HEK293 (cell line): ENCODE results near the gene IL36RN.

Experiments
- CTCF ChIA-PET: fragments of 350-600 bp; formaldehyde crosslinking; extraction: SDS; loops from one replicate; lab custom pipeline; 2021; ENCODE audit warnings: antibody characterized with exemption; lab: Yijun Ruan, JAX
- POLR2A ChIA-PET: fragments of 300-600 bp; formaldehyde crosslinking; extraction: SDS; loops from one replicate; lab custom pipeline; 2020; ENCODE audit warnings: antibody characterized with exemption, inconsistent platforms; lab: Yijun Ruan, JAX
- H3K27ac ChIP-seq: fragments of 200-500 bp; sonication (Bioruptor generic); 2 replicates; pipeline ENCODE4 v1.5.1; 2014; ENCODE audit warnings: low read depth, low read length, control low read depth, inconsistent platforms; ENCODE audit errors: extremely low read depth
- H3K36me3 ChIP-seq, 2 experiments: fragments of 200-500 bp in 1 of 2; sonication (Bioruptor generic) in 1 of 2; 1 replicate in 1 of 2; 2 replicates in 1 of 2; pipeline ENCODE4 v1.5.1; 2014 to 2017; ENCODE audit warnings: inconsistent platforms in 2 of 2, low read length in 2 of 2; ENCODE audit not compliant: control insufficient read depth in 2 of 2, insufficient read depth in 1 of 2
- H3K4me1 ChIP-seq: fragments of 200-500 bp; sonication (Bioruptor generic); 2 replicates; pipeline ENCODE4 v1.5.1; 2014; ENCODE audit warnings: mild to moderate bottlenecking, low read length, inconsistent platforms; ENCODE audit not compliant: control insufficient read depth, insufficient read depth
- H3K4me3 ChIP-seq: 2 replicates; pipeline ENCODE4 v1.5.1; 2011; ENCODE audit warnings: low read depth, mild to moderate bottlenecking, control low read depth, low read length, moderate library complexity
- H3K9me3 ChIP-seq: fragments of 200-500 bp; sonication (Bioruptor generic); 2 replicates; pipeline ENCODE4 v1.5.1; 2014; ENCODE audit warnings: low read depth, low read length, inconsistent platforms; ENCODE audit not compliant: control insufficient read depth, insufficient read depth
- KLF16 ChIP-seq: fragments of 450-650 bp; formaldehyde crosslinking; IDR thresholded peaks from 2 replicates; pipeline ENCODE4 v1.5.1; 2017; ENCODE audit warnings: missing biosample characterization, missing genetic modification characterization
- PRDM2 ChIP-seq: fragments of 450-650 bp; formaldehyde crosslinking; IDR thresholded peaks from 2 replicates; pipeline ENCODE4 v1.5.1; 2016; ENCODE audit warnings: missing biosample characterization, missing genetic modification characterization, borderline replicate concordance
- REPIN1 ChIP-seq: fragments of 450-650 bp; formaldehyde crosslinking; IDR thresholded peaks from 2 replicates; pipeline ENCODE4 v1.5.1; 2017; ENCODE audit warnings: missing biosample characterization, missing genetic modification characterization, low read depth
- ZFP37 ChIP-seq: fragments of 450-650 bp; formaldehyde crosslinking; IDR thresholded peaks from 2 replicates; pipeline ENCODE4 v1.5.1; 2016; ENCODE audit warnings: missing biosample characterization, missing genetic modification characterization
- ZNF10 ChIP-seq: fragments of 450-650 bp; formaldehyde crosslinking; IDR thresholded peaks from 2 replicates; pipeline ENCODE4 v1.5.1; 2017; ENCODE audit warnings: missing biosample characterization, missing genetic modification characterization
- ZNF19 ChIP-seq: fragments of 450-650 bp; formaldehyde crosslinking; IDR thresholded peaks from 2 replicates; pipeline ENCODE4; 2016; ENCODE audit warnings: missing biosample characterization, missing genetic modification characterization, low read depth
- ZNF280C ChIP-seq: fragments of 450-650 bp; formaldehyde crosslinking; IDR thresholded peaks from 2 replicates; pipeline ENCODE4 v1.5.1; 2016; ENCODE audit warnings: missing biosample characterization, missing genetic modification characterization
- ZNF311 ChIP-seq: fragments of 450-650 bp; formaldehyde crosslinking; IDR thresholded peaks from 2 replicates; pipeline ENCODE4 v1.5.1; 2017; ENCODE audit warnings: missing biosample characterization, missing genetic modification characterization, borderline replicate concordance
- ZNF324 ChIP-seq: fragments of 450-650 bp; formaldehyde crosslinking; IDR thresholded peaks from 2 replicates; pipeline ENCODE4 v1.5.1; 2016; ENCODE audit warnings: missing biosample characterization, missing genetic modification characterization
- ZNF335 ChIP-seq: fragments of 450-650 bp; formaldehyde crosslinking; conservative IDR thresholded peaks from 2 replicates; pipeline ENCODE4 v1.5.1; 2016; ENCODE audit warnings: missing biosample characterization, missing genetic modification characterization
- ZNF341 ChIP-seq: fragments of 450-650 bp; formaldehyde crosslinking; IDR thresholded peaks from 2 replicates; pipeline ENCODE4; 2016; ENCODE audit warnings: low read depth, missing biosample characterization, missing genetic modification characterization
- ZNF366 ChIP-seq: fragments of 450-650 bp; formaldehyde crosslinking; conservative IDR thresholded peaks from 2 replicates; pipeline ENCODE4 v1.5.1; 2016; ENCODE audit warnings: missing biosample characterization, missing genetic modification characterization
- ZNF37A ChIP-seq: fragments of 450-650 bp; IDR thresholded peaks from 2 replicates; pipeline ENCODE4 v1.5.1; 2018; ENCODE audit warnings: missing biosample characterization, missing genetic modification characterization
- ZNF433 ChIP-seq: fragments of 450-650 bp; formaldehyde crosslinking; IDR thresholded peaks from 2 replicates; pipeline ENCODE4 v1.5.1; 2016; ENCODE audit warnings: missing biosample characterization, missing genetic modification characterization, low read depth
- ZNF529 ChIP-seq: fragments of 450-650 bp; formaldehyde crosslinking; IDR thresholded peaks from 2 replicates; pipeline ENCODE4 v1.5.1; 2017; ENCODE audit warnings: missing genetic modification characterization, missing biosample characterization; ENCODE audit not compliant: insufficient replicate concordance
- ZNF544 ChIP-seq: fragments of 450-650 bp; formaldehyde crosslinking; IDR thresholded peaks from 2 replicates; pipeline ENCODE4 v1.5.0; 2017; ENCODE audit warnings: missing biosample characterization, missing genetic modification characterization
- ZNF600 ChIP-seq: fragments of 450-650 bp; formaldehyde crosslinking; IDR thresholded peaks from 2 replicates; pipeline ENCODE4 v1.5.1; 2016; ENCODE audit warnings: missing biosample characterization, missing genetic modification characterization
- ZNF626 ChIP-seq: fragments of 450-650 bp; sonication (Bioruptor Pico); formaldehyde crosslinking; IDR thresholded peaks from 2 replicates; pipeline ENCODE4 v1.5.1; 2018; ENCODE audit warnings: missing biosample characterization, missing genetic modification characterization, inconsistent platforms
- ZNF692 ChIP-seq: fragments of 450-650 bp; formaldehyde crosslinking; IDR thresholded peaks from 2 replicates; pipeline ENCODE4 v1.5.1; 2016; ENCODE audit warnings: missing biosample characterization, missing genetic modification characterization
- ZNF768 ChIP-seq: fragments of 450-650 bp; formaldehyde crosslinking; IDR thresholded peaks from 2 replicates; pipeline ENCODE4 v1.5.1; 2018; ENCODE audit warnings: missing biosample characterization, mild to moderate bottlenecking, missing genetic modification characterization
- ZNF777 ChIP-seq: fragments of 450-650 bp; formaldehyde crosslinking; IDR thresholded peaks from 2 replicates; pipeline ENCODE4 v1.5.1; 2017; ENCODE audit warnings: missing biosample characterization, missing genetic modification characterization, borderline replicate concordance
- TF ChIP-seq, protein P1 (sequence below): fragments of 450-650 bp; formaldehyde crosslinking; IDR thresholded peaks from 2 replicates; pipeline ENCODE4 v1.5.1; 2017; ENCODE audit warnings: missing biosample characterization, missing genetic modification characterization
- TF ChIP-seq, protein P2 (sequence below): fragments of 450-650 bp; formaldehyde crosslinking; IDR thresholded peaks from 2 replicates; pipeline ENCODE4 v1.5.1; 2017; ENCODE audit warnings: missing biosample characterization, missing genetic modification characterization
- TF ChIP-seq, protein P3 (sequence below): fragments of 450-650 bp; formaldehyde crosslinking; IDR thresholded peaks from 2 replicates; pipeline ENCODE4 v1.5.1; 2016; ENCODE audit warnings: missing biosample characterization, missing genetic modification characterization, low read depth

Gene IL36RN

DNA sequence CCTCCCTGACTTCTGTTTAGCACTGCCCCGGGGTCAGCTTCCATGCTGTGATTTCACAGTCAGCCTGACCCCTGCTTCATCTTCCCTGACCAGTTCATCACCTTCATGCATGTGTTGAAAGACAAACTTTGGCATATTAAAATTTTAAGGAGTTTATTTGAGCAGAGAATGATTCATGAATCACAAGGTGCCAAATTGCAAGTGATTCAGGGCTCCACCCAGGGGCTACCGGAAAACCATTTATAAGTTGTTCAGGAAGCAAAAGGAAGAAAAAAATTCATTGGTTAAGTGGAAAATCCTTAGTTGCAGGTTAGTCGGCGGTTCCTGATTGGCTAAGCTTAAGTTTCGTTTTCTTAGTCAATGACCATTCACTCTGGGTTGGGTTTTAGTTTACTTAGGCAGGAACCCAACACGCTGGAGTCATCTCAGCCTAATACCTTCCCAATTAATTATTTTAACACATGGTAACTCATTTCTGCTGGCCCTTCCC, 19.4 kb downstream of the IL36RN start (continued):
- TF ChIP-seq PRDM2 (tag by site-specific recombination) = no peak
- no peak for TF ChIP-seq ZNF768 (tag by site-specific recombination)
- no peak for TF ChIP-seq ZNF324 (tag by site-specific recombination)
- no peak for TF ChIP-seq ZNF529 (tag by site-specific recombination)
- no peak for TF ChIP-seq ZFP37
- no peak for TF ChIP-seq KLF16 (tag by site-specific recombination)
- no peak for TF ChIP-seq ZNF366 (tag by site-specific recombination)
- TF ChIP-seq, protein P1, sequence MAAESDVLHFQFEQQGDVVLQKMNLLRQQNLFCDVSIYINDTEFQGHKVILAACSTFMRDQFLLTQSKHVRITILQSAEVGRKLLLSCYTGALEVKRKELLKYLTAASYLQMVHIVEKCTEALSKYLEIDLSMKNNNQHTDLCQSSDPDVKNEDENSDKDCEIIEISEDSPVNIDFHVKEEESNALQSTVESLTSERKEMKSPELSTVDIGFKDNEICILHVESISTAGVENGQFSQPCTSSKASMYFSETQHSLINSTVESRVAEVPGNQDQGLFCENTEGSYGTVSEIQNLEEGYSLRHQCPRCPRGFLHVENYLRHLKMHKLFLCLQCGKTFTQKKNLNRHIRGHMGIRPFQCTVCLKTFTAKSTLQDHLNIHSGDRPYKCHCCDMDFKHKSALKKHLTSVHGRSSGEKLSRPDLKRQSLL (tag by site-specific recombination) = no peak
- TF ChIP-seq ZNF335 (tag by site-specific recombination) = no peak
- no peak for TF ChIP-seq ZNF600

GRCh38 chr2:113079131-113079530, 20.1 kb downstream of the IL36RN start:
- no peak overlapping the region for H3K27ac ChIP-seq
- H3K4me1 ChIP-seq = no peaks in the 10 kb centered on the region
- no peaks in the 10 kb centered on the region for H3K36me3 ChIP-seq
- ChIA-PET POLR2A (no interaction called here), CTCF (interaction anchor here (0.7 to 2.3 kb wide), 21 partner anchors 11 to 276 kb away, joined by 3 to 27 read pairs (median 4); partner anchors contain the start of gene IL1F10)
- H3K4me3 ChIP-seq = no peak overlapping the region
- H3K9me3 ChIP-seq = no peaks in the 10 kb centered on the region
- TF ChIP-seq ZNF19 (tag by site-specific recombination) (no peak), ZNF37A (no peak), ZNF341 (no peak), ZNF311 (no peak), ZNF366 (tag by site-specific recombination) (no peak), ZNF433 (tag by site-specific recombination) (no peak), ZNF777 (tag by site-specific recombination) (no peak), ZNF280C (tag by site-specific recombination) (no peak), REPIN1 (no peak), ZNF10 (tag by site-specific recombination) (no peak), ZNF626 (tag by site-specific recombination) (no peak), ZNF692 (tag by site-specific recombination) (no peak), KLF16 (tag by site-specific recombination) (no peak), ZNF544 (tag by site-specific recombination) (no peak)
- TF ChIP-seq, protein P2, sequence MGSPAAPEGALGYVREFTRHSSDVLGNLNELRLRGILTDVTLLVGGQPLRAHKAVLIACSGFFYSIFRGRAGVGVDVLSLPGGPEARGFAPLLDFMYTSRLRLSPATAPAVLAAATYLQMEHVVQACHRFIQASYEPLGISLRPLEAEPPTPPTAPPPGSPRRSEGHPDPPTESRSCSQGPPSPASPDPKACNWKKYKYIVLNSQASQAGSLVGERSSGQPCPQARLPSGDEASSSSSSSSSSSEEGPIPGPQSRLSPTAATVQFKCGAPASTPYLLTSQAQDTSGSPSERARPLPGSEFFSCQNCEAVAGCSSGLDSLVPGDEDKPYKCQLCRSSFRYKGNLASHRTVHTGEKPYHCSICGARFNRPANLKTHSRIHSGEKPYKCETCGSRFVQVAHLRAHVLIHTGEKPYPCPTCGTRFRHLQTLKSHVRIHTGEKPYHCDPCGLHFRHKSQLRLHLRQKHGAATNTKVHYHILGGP (tag by site-specific recombination) = no peak
- TF ChIP-seq, protein P3, sequence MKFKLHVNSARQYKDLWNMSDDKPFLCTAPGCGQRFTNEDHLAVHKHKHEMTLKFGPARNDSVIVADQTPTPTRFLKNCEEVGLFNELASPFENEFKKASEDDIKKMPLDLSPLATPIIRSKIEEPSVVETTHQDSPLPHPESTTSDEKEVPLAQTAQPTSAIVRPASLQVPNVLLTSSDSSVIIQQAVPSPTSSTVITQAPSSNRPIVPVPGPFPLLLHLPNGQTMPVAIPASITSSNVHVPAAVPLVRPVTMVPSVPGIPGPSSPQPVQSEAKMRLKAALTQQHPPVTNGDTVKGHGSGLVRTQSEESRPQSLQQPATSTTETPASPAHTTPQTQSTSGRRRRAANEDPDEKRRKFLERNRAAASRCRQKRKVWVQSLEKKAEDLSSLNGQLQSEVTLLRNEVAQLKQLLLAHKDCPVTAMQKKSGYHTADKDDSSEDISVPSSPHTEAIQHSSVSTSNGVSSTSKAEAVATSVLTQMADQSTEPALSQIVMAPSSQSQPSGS (tag by site-specific recombination) = no peak
